AG04449 (cell line): ENCODE measurements around the gene SLC4A3.

ENCODE experiments used
- CTCF ChIA-PET: fragments of 350-600 bp; formaldehyde crosslinking; extraction: SDS; loops from one replicate; lab custom pipeline; 2021; ENCODE audit warnings: antibody characterized with exemption; lab: Yijun Ruan, JAX
- POLR2A ChIA-PET: fragments of 400-600, 350-600 bp; formaldehyde crosslinking; extraction: SDS; loops from one replicate; lab custom pipeline; 2020; ENCODE audit warnings: antibody characterized with exemption, inconsistent platforms; lab: Yijun Ruan, JAX
- DNase-seq: peaks from one replicate; pipeline ENCODE4 v3.0.0-alpha.2; 2010; ENCODE audit warnings: low read depth, low spot score
- H3K4me3 ChIP-seq: 2 replicates; pipeline ENCODE4 v1.5.1; 2011; ENCODE audit warnings: low read depth, mild to moderate bottlenecking, control low read depth, low read length
- TF ChIP-seq, protein P1 (sequence below): IDR thresholded peaks from one replicate; pipeline ENCODE4 v1.5.1; 2011; ENCODE audit warnings: mild to moderate bottlenecking, moderate library complexity, low read length, control low read depth, inconsistent platforms; ENCODE audit not compliant: insufficient read depth; ENCODE audit errors: missing control alignments

The SLC4A3 gene

GRCh38 chr2:219621935-219622334, 5.5 kb upstream of the SLC4A3 start:
- DNase-seq, result no peak
- ChIA-PET POLR2A (no interaction called here), CTCF (interaction anchor here (1.0 to 1.4 kb wide), 2 partner anchors 8 to 20 kb away, joined by 3 read pairs; no protein-coding TSS in a partner anchor)
- TF ChIP-seq, protein P1, sequence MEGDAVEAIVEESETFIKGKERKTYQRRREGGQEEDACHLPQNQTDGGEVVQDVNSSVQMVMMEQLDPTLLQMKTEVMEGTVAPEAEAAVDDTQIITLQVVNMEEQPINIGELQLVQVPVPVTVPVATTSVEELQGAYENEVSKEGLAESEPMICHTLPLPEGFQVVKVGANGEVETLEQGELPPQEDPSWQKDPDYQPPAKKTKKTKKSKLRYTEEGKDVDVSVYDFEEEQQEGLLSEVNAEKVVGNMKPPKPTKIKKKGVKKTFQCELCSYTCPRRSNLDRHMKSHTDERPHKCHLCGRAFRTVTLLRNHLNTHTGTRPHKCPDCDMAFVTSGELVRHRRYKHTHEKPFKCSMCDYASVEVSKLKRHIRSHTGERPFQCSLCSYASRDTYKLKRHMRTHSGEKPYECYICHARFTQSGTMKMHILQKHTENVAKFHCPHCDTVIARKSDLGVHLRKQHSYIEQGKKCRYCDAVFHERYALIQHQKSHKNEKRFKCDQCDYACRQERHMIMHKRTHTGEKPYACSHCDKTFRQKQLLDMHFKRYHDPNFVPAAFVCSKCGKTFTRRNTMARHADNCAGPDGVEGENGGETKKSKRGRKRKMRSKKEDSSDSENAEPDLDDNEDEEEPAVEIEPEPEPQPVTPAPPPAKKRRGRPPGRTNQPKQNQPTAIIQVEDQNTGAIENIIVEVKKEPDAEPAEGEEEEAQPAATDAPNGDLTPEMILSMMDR, result no peak
- H3K4me3 ChIP-seq, result no peak overlapping the region

DNA sequence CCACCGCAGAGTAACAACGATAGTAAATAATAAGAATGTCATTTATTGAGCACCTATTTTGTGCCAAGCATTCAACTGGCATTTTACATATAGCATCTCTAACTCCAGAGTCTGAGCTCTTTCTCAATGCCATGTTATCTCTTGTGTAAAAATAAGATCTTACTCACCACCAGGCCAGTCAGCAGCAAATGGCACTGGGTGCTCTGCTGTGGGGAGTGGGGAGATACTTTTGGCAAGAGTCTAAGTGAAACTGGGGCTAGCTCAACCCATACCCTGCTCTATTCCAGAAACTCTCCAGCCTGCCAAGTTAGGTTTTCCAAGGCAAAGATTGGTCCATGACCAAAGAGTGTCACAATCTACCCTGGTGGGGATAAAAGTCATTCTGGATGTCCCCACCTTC, 5.0 kb upstream of the SLC4A3 start:
- TF ChIP-seq, protein P1, result no peak
- ChIA-PET POLR2A (no interaction called here), CTCF (interaction anchor here (1.0 kb wide), 1 partner anchor 20 kb away, joined by 3 read pairs; no protein-coding TSS in a partner anchor)
- no peak overlapping the region for H3K4me3 ChIP-seq
- DNase-seq, result no peak

DNA sequence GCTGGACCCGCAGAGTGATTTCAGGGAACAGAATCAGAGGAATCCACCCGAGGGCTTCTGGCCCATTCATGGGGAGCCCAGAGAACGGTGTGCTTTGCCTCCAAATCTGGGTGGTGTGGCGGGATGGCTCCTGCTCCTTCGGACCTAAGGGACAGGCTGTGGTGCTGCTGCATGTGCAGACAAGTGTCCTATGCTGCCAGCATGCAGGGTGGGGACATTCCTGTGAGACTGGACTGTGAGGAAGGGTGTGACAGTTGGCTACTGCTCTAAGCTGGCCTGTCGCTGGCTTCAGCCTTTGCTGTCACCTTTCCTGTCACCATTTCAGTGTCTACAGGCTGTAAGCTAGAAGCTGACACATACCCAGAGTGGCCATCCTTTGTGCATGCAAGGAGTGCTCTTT, 2.9 kb upstream of the SLC4A3 start:
- no peak overlapping the region for H3K4me3 ChIP-seq
- TF ChIP-seq, protein P1, result no peak
- POLR2A ChIA-PET, result no interaction called here
- no peak for DNase-seq
- CTCF ChIA-PET, result interaction anchor here (0.8 to 1.3 kb wide), 2 partner anchors 19 to 65 kb away, joined by 3 read pairs; no protein-coding TSS in a partner anchor

GRCh38 chr2:219625179-219625578, 2.3 kb upstream of the SLC4A3 start:
- no peak overlapping the region for H3K4me3 ChIP-seq
- ChIA-PET CTCF (interaction anchor here (2.4 kb wide), 1 partner anchor 17 kb away, joined by 22 read pairs; no protein-coding TSS in a partner anchor), POLR2A (no interaction called here)
- DNase-seq, result no peak
- TF ChIP-seq, protein P1, result no peak

GRCh38 chr2:219626540-219626939, 890 bp upstream of the SLC4A3 start:
- no peak overlapping the region for H3K4me3 ChIP-seq
- no peak for DNase-seq
- ChIA-PET POLR2A (interaction anchor here (0.8 kb wide), 1 partner anchor 12 kb away, joined by 3 read pairs; no protein-coding TSS in a partner anchor), CTCF (interaction anchor here (1.1 to 2.4 kb wide), 6 partner anchors 9 to 96 kb away, joined by 3 to 22 read pairs (median 5); no protein-coding TSS in a partner anchor)
- TF ChIP-seq, protein P1, result no peak

- peak overlapping the region; percentile 60 for H3K4me3 ChIP-seq
- no peak for DNase-seq
- ChIA-PET CTCF (interaction anchor here (0.9 to 8.0 kb wide), 3 partner anchors 15 to 68 kb away, joined by 3 to 65 read pairs (median 6); no protein-coding TSS in a partner anchor), POLR2A (no interaction called here)
- TF ChIP-seq, protein P1, result no peak
Measured at GRCh38 chr2:219628235-219628985, 980 bp downstream of the SLC4A3 start.
